Prostate gland (tissue), 2 donors: ENCODE results near the gene MMP12.

Experiments
- POLR2A ChIP-seq: fragments of 450-650 bp; IDR thresholded peaks from one replicate; pipeline ENCODE4 v1.6.1; 2016; ENCODE audit warnings: antibody characterized with exemption, mild to moderate bottlenecking
- TF ChIP-seq, protein P1 (sequence below), 4 experiments: fragments of 200-600 bp in 2 of 4; fragments of 450-650 bp in 2 of 4; sonication (generic) in 2 of 4; IDR thresholded peaks; 1 replicate in 3 of 4; 2 replicates in 1 of 4; pipeline ENCODE4 v1.5.1; 2016 to 2019; ENCODE audit warnings: antibody characterized with exemption in 4 of 4, mild to moderate bottlenecking in 2 of 4, moderate library complexity in 2 of 4

DNA sequence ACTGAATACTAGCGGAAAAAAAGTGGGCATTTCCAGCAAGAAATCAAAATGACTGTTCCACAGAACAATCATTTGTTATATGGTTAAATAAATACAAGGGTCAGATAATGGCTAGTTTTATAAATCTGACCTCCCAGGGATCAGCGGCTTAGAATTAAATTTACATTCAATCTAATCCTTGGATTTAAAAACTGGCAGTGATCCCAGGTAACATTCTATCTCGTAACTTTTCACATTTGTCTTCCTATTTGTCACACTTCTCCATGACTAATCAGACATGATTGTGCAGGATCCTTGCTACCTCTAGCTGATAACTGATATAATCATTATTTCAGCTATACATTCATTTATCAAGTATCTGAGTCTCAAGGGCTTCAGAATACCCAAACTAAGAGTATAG lies 28.5 kb downstream of the MMP12 start:
- TF ChIP-seq, protein P1, sequence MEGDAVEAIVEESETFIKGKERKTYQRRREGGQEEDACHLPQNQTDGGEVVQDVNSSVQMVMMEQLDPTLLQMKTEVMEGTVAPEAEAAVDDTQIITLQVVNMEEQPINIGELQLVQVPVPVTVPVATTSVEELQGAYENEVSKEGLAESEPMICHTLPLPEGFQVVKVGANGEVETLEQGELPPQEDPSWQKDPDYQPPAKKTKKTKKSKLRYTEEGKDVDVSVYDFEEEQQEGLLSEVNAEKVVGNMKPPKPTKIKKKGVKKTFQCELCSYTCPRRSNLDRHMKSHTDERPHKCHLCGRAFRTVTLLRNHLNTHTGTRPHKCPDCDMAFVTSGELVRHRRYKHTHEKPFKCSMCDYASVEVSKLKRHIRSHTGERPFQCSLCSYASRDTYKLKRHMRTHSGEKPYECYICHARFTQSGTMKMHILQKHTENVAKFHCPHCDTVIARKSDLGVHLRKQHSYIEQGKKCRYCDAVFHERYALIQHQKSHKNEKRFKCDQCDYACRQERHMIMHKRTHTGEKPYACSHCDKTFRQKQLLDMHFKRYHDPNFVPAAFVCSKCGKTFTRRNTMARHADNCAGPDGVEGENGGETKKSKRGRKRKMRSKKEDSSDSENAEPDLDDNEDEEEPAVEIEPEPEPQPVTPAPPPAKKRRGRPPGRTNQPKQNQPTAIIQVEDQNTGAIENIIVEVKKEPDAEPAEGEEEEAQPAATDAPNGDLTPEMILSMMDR (IDR thresholded peaks at IDR 0.05), result no peak
- TF ChIP-seq POLR2A, result no peak
